ENCODE results near the gene KAZN.

The KAZN gene

DNA sequence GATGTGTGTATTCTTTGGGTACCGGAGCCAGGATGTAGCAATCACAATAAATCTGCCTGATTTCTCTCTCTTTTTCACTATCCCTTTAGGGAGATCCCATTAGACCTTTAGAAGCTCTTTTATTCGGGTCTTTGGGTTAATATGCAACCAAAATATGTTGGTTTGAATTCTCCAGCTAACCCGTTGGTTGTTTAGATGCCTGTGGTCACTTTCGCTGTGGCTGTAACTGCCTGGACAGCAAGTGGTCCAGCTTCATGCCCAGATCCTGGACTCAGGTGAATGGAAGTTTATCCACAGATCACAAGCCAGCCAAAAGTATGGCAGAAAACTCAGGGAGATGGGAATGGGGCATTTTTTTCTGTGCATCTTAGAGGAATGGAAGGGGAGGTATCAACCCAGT, 12.3 kb downstream of the KAZN start:
- H3K27me3 ChIP-seq (ENCODE audit: control insufficient read depth in 1 of 2, insufficient read depth in 2 of 2, low read length in 2 of 2) = peaks cover 3 to 4% of the 10 kb centered on the region in 2 donors
- H3K9me3 ChIP-seq (ENCODE audit: control insufficient read depth in 1 of 2, low read length in 2 of 2) = no peaks in the 10 kb centered on the region
- no peaks in the 10 kb centered on the region for H3K36me3 ChIP-seq (ENCODE audit: control insufficient read depth in 1 of 2, insufficient read depth in 2 of 2, low read length in 2 of 2)
- H3K4me1 ChIP-seq (ENCODE audit: control insufficient read depth in 1 of 2, insufficient read depth in 2 of 2, low read length in 2 of 2) = no peaks in the 10 kb centered on the region
- no peak overlapping the region for H3K27ac ChIP-seq (ENCODE audit: low read depth, low read length)
- H3K9ac ChIP-seq (ENCODE audit: low read depth in 1 of 2, low read length in 2 of 2) = no peak overlapping the region
- H3K4me3 ChIP-seq (ENCODE audit: low read depth in 1 of 2, low read length in 2 of 2) = no peak overlapping the region

GRCh38 chr1:14611792-14612191, 13.3 kb downstream of the KAZN start:
- Histone ChIP-seq H3K36me3 (ENCODE audit: control insufficient read depth in 1 of 2, insufficient read depth in 2 of 2, low read length in 2 of 2) (no peaks in the 10 kb centered on the region), H3K4me1 (ENCODE audit: control insufficient read depth in 1 of 2, insufficient read depth in 2 of 2, low read length in 2 of 2) (no peaks in the 10 kb centered on the region), H3K9me3 (ENCODE audit: control insufficient read depth in 1 of 2, low read length in 2 of 2) (no peaks in the 10 kb centered on the region), H3K4me3 (ENCODE audit: low read depth in 1 of 2, low read length in 2 of 2) (no peak overlapping the region), H3K27ac (ENCODE audit: low read depth, low read length) (no peak overlapping the region), H3K27me3 (ENCODE audit: control insufficient read depth in 1 of 2, insufficient read depth in 2 of 2, low read length in 2 of 2) (peaks cover 0 to 3% of the 10 kb centered on the region in 2 donors), H3K9ac (ENCODE audit: low read depth in 1 of 2, low read length in 2 of 2) (no peak overlapping the region)

- Histone ChIP-seq H3K36me3 (ENCODE audit: control insufficient read depth in 1 of 2, insufficient read depth in 2 of 2, low read length in 2 of 2) (no peaks in the 10 kb centered on the region), H3K9ac (ENCODE audit: low read depth in 1 of 2, low read length in 2 of 2) (no peak overlapping the region), H3K4me3 (ENCODE audit: low read depth in 1 of 2, low read length in 2 of 2) (no peak overlapping the region), H3K27ac (ENCODE audit: low read depth, low read length) (no peak overlapping the region), H3K9me3 (ENCODE audit: control insufficient read depth in 1 of 2, low read length in 2 of 2) (no peaks in the 10 kb centered on the region), H3K4me1 (ENCODE audit: control insufficient read depth in 1 of 2, insufficient read depth in 2 of 2, low read length in 2 of 2) (no peaks in the 10 kb centered on the region), H3K27me3 (ENCODE audit: control insufficient read depth in 1 of 2, insufficient read depth in 2 of 2, low read length in 2 of 2) (peaks cover 0 to 3% of the 10 kb centered on the region in 2 donors)
Observed at GRCh38 chr1:14612256-14612655, 13.8 kb downstream of the KAZN start.

GRCh38 chr1:14613926-14614325, 15.4 kb downstream of the KAZN start:
- no peaks in the 10 kb centered on the region for H3K9me3 ChIP-seq (ENCODE audit: control insufficient read depth in 1 of 2, low read length in 2 of 2)
- H3K9ac ChIP-seq (ENCODE audit: low read depth in 1 of 2, low read length in 2 of 2) = no peak overlapping the region
- no peaks in the 10 kb centered on the region for H3K4me1 ChIP-seq (ENCODE audit: control insufficient read depth in 1 of 2, insufficient read depth in 2 of 2, low read length in 2 of 2)
- H3K27ac ChIP-seq (ENCODE audit: low read depth, low read length) = no peak overlapping the region
- no peak overlapping the region for H3K4me3 ChIP-seq (ENCODE audit: low read depth in 1 of 2, low read length in 2 of 2)
- H3K36me3 ChIP-seq (ENCODE audit: control insufficient read depth in 1 of 2, insufficient read depth in 2 of 2, low read length in 2 of 2) = no peaks in the 10 kb centered on the region
- peaks cover 0 to 3% of the 10 kb centered on the region in 2 donors for H3K27me3 ChIP-seq (ENCODE audit: control insufficient read depth in 1 of 2, insufficient read depth in 2 of 2, low read length in 2 of 2)

GRCh38 chr1:14614341-14614740, 15.9 kb downstream of the KAZN start:
- Histone ChIP-seq H3K36me3 (ENCODE audit: control insufficient read depth in 1 of 2, insufficient read depth in 2 of 2, low read length in 2 of 2) (no peaks in the 10 kb centered on the region), H3K4me3 (ENCODE audit: low read depth in 1 of 2, low read length in 2 of 2) (no peak overlapping the region), H3K27ac (ENCODE audit: low read depth, low read length) (no peak overlapping the region), H3K9me3 (ENCODE audit: control insufficient read depth in 1 of 2, low read length in 2 of 2) (no peaks in the 10 kb centered on the region), H3K4me1 (ENCODE audit: control insufficient read depth in 1 of 2, insufficient read depth in 2 of 2, low read length in 2 of 2) (no peaks in the 10 kb centered on the region), H3K9ac (ENCODE audit: low read depth in 1 of 2, low read length in 2 of 2) (no peak overlapping the region), H3K27me3 (ENCODE audit: control insufficient read depth in 1 of 2, insufficient read depth in 2 of 2, low read length in 2 of 2) (peaks cover 0 to 3% of the 10 kb centered on the region in 2 donors)

GRCh38 chr1:14615549-14616218, 17.2 kb downstream of the KAZN start:
- no peaks in the 10 kb centered on the region for H3K36me3 ChIP-seq (ENCODE audit: control insufficient read depth in 1 of 2, insufficient read depth in 2 of 2, low read length in 2 of 2)
- no peak overlapping the region for H3K4me3 ChIP-seq (ENCODE audit: low read depth in 1 of 2, low read length in 2 of 2)
- H3K27me3 ChIP-seq (ENCODE audit: control insufficient read depth in 1 of 2, insufficient read depth in 2 of 2, low read length in 2 of 2) = peaks cover 0 to 3% of the 10 kb centered on the region in 2 donors
- H3K4me1 ChIP-seq (ENCODE audit: control insufficient read depth in 1 of 2, insufficient read depth in 2 of 2, low read length in 2 of 2) = no peaks in the 10 kb centered on the region
- H3K27ac ChIP-seq (ENCODE audit: low read depth, low read length) = no peak overlapping the region
- no peaks in the 10 kb centered on the region for H3K9me3 ChIP-seq (ENCODE audit: control insufficient read depth in 1 of 2, low read length in 2 of 2)
- H3K9ac ChIP-seq (ENCODE audit: low read depth in 1 of 2, low read length in 2 of 2) = no peak overlapping the region

GRCh38 chr1:14616632-14617396, 18.3 kb downstream of the KAZN start:
- H3K27me3 ChIP-seq (ENCODE audit: control insufficient read depth in 1 of 2, insufficient read depth in 2 of 2, low read length in 2 of 2) = peaks cover 0 to 3% of the 10 kb centered on the region in 2 donors
- no peak overlapping the region for H3K4me3 ChIP-seq (ENCODE audit: low read depth in 1 of 2, low read length in 2 of 2)
- no peak overlapping the region for H3K27ac ChIP-seq (ENCODE audit: low read depth, low read length)
- H3K9ac ChIP-seq (ENCODE audit: low read depth in 1 of 2, low read length in 2 of 2) = no peak overlapping the region
- H3K36me3 ChIP-seq (ENCODE audit: control insufficient read depth in 1 of 2, insufficient read depth in 2 of 2, low read length in 2 of 2) = no peaks in the 10 kb centered on the region
- no peaks in the 10 kb centered on the region for H3K4me1 ChIP-seq (ENCODE audit: control insufficient read depth in 1 of 2, insufficient read depth in 2 of 2, low read length in 2 of 2)
- H3K9me3 ChIP-seq (ENCODE audit: control insufficient read depth in 1 of 2, low read length in 2 of 2) = no peaks in the 10 kb centered on the region

GRCh38 chr1:14617791-14618190, 19.3 kb downstream of the KAZN start:
- Histone ChIP-seq H3K9ac (ENCODE audit: low read depth in 1 of 2, low read length in 2 of 2) (no peak overlapping the region), H3K36me3 (ENCODE audit: control insufficient read depth in 1 of 2, insufficient read depth in 2 of 2, low read length in 2 of 2) (no peaks in the 10 kb centered on the region), H3K27me3 (ENCODE audit: control insufficient read depth in 1 of 2, insufficient read depth in 2 of 2, low read length in 2 of 2) (peaks cover 0 to under 1% of the 10 kb centered on the region in 2 donors), H3K27ac (ENCODE audit: low read depth, low read length) (no peak overlapping the region), H3K9me3 (ENCODE audit: control insufficient read depth in 1 of 2, low read length in 2 of 2) (no peaks in the 10 kb centered on the region), H3K4me1 (ENCODE audit: control insufficient read depth in 1 of 2, insufficient read depth in 2 of 2, low read length in 2 of 2) (no peaks in the 10 kb centered on the region), H3K4me3 (ENCODE audit: low read depth in 1 of 2, low read length in 2 of 2) (no peak overlapping the region)

- Histone ChIP-seq H3K27me3 (ENCODE audit: control insufficient read depth in 1 of 2, insufficient read depth in 2 of 2, low read length in 2 of 2) (no peaks in the 10 kb centered on the region), H3K4me3 (ENCODE audit: low read depth in 1 of 2, low read length in 2 of 2) (no peak overlapping the region), H3K9ac (ENCODE audit: low read depth in 1 of 2, low read length in 2 of 2) (no peak overlapping the region), H3K36me3 (ENCODE audit: control insufficient read depth in 1 of 2, insufficient read depth in 2 of 2, low read length in 2 of 2) (no peaks in the 10 kb centered on the region), H3K9me3 (ENCODE audit: control insufficient read depth in 1 of 2, low read length in 2 of 2) (no peaks in the 10 kb centered on the region), H3K4me1 (ENCODE audit: control insufficient read depth in 1 of 2, insufficient read depth in 2 of 2, low read length in 2 of 2) (no peaks in the 10 kb centered on the region), H3K27ac (ENCODE audit: low read depth, low read length) (no peak overlapping the region)
Observed at GRCh38 chr1:14620941-14621340, 22.5 kb downstream of the KAZN start.

GRCh38 chr1:14623090-14623489, 24.6 kb downstream of the KAZN start:
- no peaks in the 10 kb centered on the region for H3K4me1 ChIP-seq (ENCODE audit: control insufficient read depth in 1 of 2, insufficient read depth in 2 of 2, low read length in 2 of 2)
- H3K36me3 ChIP-seq (ENCODE audit: control insufficient read depth in 1 of 2, insufficient read depth in 2 of 2, low read length in 2 of 2) = no peaks in the 10 kb centered on the region
- no peaks in the 10 kb centered on the region for H3K27me3 ChIP-seq (ENCODE audit: control insufficient read depth in 1 of 2, insufficient read depth in 2 of 2, low read length in 2 of 2)

More at GRCh38 chr1:14623090-14623489, 24.6 kb downstream of the KAZN start:
- Histone ChIP-seq H3K9me3 (ENCODE audit: control insufficient read depth in 1 of 2, low read length in 2 of 2) (no peaks in the 10 kb centered on the region), H3K9ac (ENCODE audit: low read depth in 1 of 2, low read length in 2 of 2) (no peak overlapping the region), H3K27ac (ENCODE audit: low read depth, low read length) (no peak overlapping the region), H3K4me3 (ENCODE audit: low read depth in 1 of 2, low read length in 2 of 2) (no peak overlapping the region)
